GM23338 (cell line): ENCODE data around the gene FAM20A. TPM values are rescaled to one million over a fixed set of nuclear protein-coding genes. Genes with fewer than 3 reads are reported as not detected.

ENCODE experiments used
- ATAC-seq: fragments of 200-7000 bp; cut with Tn5 transposase; 3 replicates; pipeline ENCODE4 v1.9.1; 2020
- DNase-seq: peaks from one replicate; pipeline ENCODE4 v3.0.0-alpha.2; 2015; ENCODE audit warnings: low spot score
- H2AFZ ChIP-seq: fragments of 200-600 bp; sonication (generic); 2 replicates; pipeline ENCODE4 v1.8.0; 2016; ENCODE audit warnings: antibody characterized with exemption, mild to moderate bottlenecking, moderate library complexity
- H3F3A ChIP-seq: fragments of 200-600 bp; sonication (generic); replicated peaks from 2 replicates; pipeline ENCODE4 v1.8.0; 2017; ENCODE audit warnings: antibody characterized with exemption, mixed run types, low read depth
- H3K27ac ChIP-seq: fragments of 200-600 bp; sonication (generic); 2 replicates; pipeline ENCODE4 v1.6.1; 2016; ENCODE audit warnings: low read depth
- H3K27me3 ChIP-seq: fragments of 200-600 bp; sonication (generic); 2 replicates; pipeline ENCODE4 v1.8.0; 2016; ENCODE audit warnings: mild to moderate bottlenecking, mixed run types, moderate library complexity; ENCODE audit not compliant: insufficient read depth
- H3K36me3 ChIP-seq: fragments of 200-600 bp; sonication (generic); 2 replicates; pipeline ENCODE4 v1.8.0; 2016; ENCODE audit warnings: mild to moderate bottlenecking; ENCODE audit not compliant: insufficient read depth
- H3K4me1 ChIP-seq: fragments of 200-600 bp; sonication (generic); 2 replicates; pipeline ENCODE4 v1.8.0; 2016; ENCODE audit warnings: mild to moderate bottlenecking, moderate library complexity; ENCODE audit not compliant: insufficient read depth
- H3K4me2 ChIP-seq: fragments of 200-600 bp; sonication (generic); 2 replicates; pipeline ENCODE4 v1.7.1; 2017; ENCODE audit warnings: mixed run types
- H3K4me3 ChIP-seq: fragments of 200-600 bp; sonication (generic); 2 replicates; pipeline ENCODE4 v1.6.1; 2016; ENCODE audit warnings: mixed run types
- H3K79me2 ChIP-seq: fragments of 200-600 bp; sonication (generic); replicated peaks from 2 replicates; pipeline ENCODE4 v1.8.0; 2017; ENCODE audit warnings: mild to moderate bottlenecking; ENCODE audit not compliant: insufficient read depth
- H3K9me2 ChIP-seq: fragments of 200-600 bp; sonication (generic); 2 replicates; pipeline ENCODE4 v1.8.0; 2017; ENCODE audit not compliant: insufficient read depth
- H4K20me1 ChIP-seq: fragments of 200-600 bp; sonication (generic); replicated peaks from 2 replicates; pipeline ENCODE4 v1.8.0; 2017; ENCODE audit warnings: mild to moderate bottlenecking; ENCODE audit not compliant: insufficient read depth
- H3K27ac Mint-ChIP-seq: 2 replicates; pipeline ENCODE4 v1.8.0; 2020; ENCODE audit warnings: inconsistent platforms, mild to moderate bottlenecking, moderate library complexity, mixed read lengths
- H3K27me3 Mint-ChIP-seq: 3 replicates; pipeline ENCODE4 v1.8.0; 2022; ENCODE audit warnings: low read depth, mild to moderate bottlenecking, moderate library complexity, mixed read lengths, inconsistent platforms; ENCODE audit not compliant: insufficient read depth, poor library complexity
- H3K36me3 Mint-ChIP-seq: 3 replicates; pipeline ENCODE4 v1.8.0; 2021; ENCODE audit warnings: low read depth, mild to moderate bottlenecking, inconsistent platforms, moderate library complexity, mixed read lengths
- H3K4me1 Mint-ChIP-seq: 3 replicates; pipeline ENCODE4 v1.8.0; 2020; ENCODE audit warnings: mild to moderate bottlenecking, inconsistent platforms, mixed read lengths
- H3K4me3 Mint-ChIP-seq: 3 replicates; pipeline ENCODE4 v1.8.0; 2021; ENCODE audit warnings: moderate library complexity, mild to moderate bottlenecking, inconsistent platforms, mixed read lengths
- H3K9me3 Mint-ChIP-seq: 3 replicates; pipeline ENCODE4 v1.8.0; 2020; ENCODE audit warnings: moderate library complexity, mild to moderate bottlenecking, inconsistent platforms, mixed read lengths
- CREB1 ChIP-seq: fragments of 250-450 bp; sonication (Bioruptor Pico); IDR thresholded peaks from 2 replicates; pipeline ENCODE4 v1.5.0; 2020; ENCODE audit warnings: low read depth, mild to moderate bottlenecking, moderate library complexity
- EZH2 ChIP-seq: fragments of 200-600 bp; sonication (generic); IDR thresholded peaks from one replicate; pipeline ENCODE4 v1.8.0; 2017; ENCODE audit warnings: antibody characterized with exemption, mild to moderate bottlenecking, low read depth; ENCODE audit not compliant: unreplicated experiment
- EZH2phosphoT487 ChIP-seq: fragments of 200-600 bp; sonication (generic); IDR thresholded peaks from one replicate; pipeline ENCODE4 v1.8.1; 2018; ENCODE audit warnings: antibody characterized with exemption; ENCODE audit not compliant: unreplicated experiment
- JUNB ChIP-seq: IDR thresholded peaks from one replicate; pipeline ENCODE4 v1.6.1; 2016; ENCODE audit warnings: antibody characterized with exemption; ENCODE audit not compliant: unreplicated experiment
- NANOG ChIP-seq: IDR thresholded peaks from 2 replicates; pipeline ENCODE4 v1.6.1; 2016; ENCODE audit warnings: antibody characterized with exemption, borderline replicate concordance
- POLR2AphosphoS5 ChIP-seq: IDR thresholded peaks from 2 replicates; pipeline ENCODE4 v1.6.1; 2016; ENCODE audit warnings: antibody characterized with exemption, low read depth
- STAT1 ChIP-seq: IDR thresholded peaks from one replicate; pipeline ENCODE4 v1.6.1; 2016; ENCODE audit warnings: antibody characterized with exemption; ENCODE audit not compliant: unreplicated experiment
- ZNF114 ChIP-seq: fragments of 250-450 bp; sonication (Bioruptor Pico); IDR thresholded peaks from 2 replicates; pipeline ENCODE4 v1.5.0; 2020; ENCODE audit warnings: mild to moderate bottlenecking, moderate library complexity
- ZNF331 ChIP-seq: fragments of 250-450 bp; sonication (Bioruptor Pico); IDR thresholded peaks from 2 replicates; pipeline ENCODE4 v1.5.0; 2020; ENCODE audit warnings: low read depth, mild to moderate bottlenecking, moderate library complexity
- polyA plus RNA-seq: library from polyadenylated mRNA; unstranded; fragments of >200 nt; fragmentation: Nextera tagmentation; extraction: Ambion mirVana; gene quantifications from 2 replicates; pipeline ENCODE4 v1.2.1, GENCODE V29; 2016
- total RNA-seq: library from RNA; depleted of rRNA; stranded (reverse); fragments of >200 nt; shearing (Covaris generic); gene quantifications from 2 replicates; pipeline ENCODE4 v1.2.3, GENCODE V29; 2014
- TF ChIP-seq, protein P1 (sequence below): IDR thresholded peaks from 2 replicates; pipeline ENCODE4 v1.6.1; 2016; ENCODE audit warnings: antibody characterized with exemption
- TF ChIP-seq, protein P2 (sequence below): fragments of 250-450 bp; sonication (Bioruptor Pico); IDR thresholded peaks from 2 replicates; pipeline ENCODE4 v1.5.0; 2020; ENCODE audit warnings: mild to moderate bottlenecking, moderate library complexity
- TF ChIP-seq, protein P3 (sequence below), 2 experiments: fragments of 200-600 bp in 1 of 2; sonication (generic) in 1 of 2; conservative IDR thresholded peaks; 2 replicates each; pipeline versions ENCODE4 v1.5.1 to v1.6.1; 2016 to 2017; ENCODE audit warnings: antibody characterized with exemption in 2 of 2, low read depth in 2 of 2, mild to moderate bottlenecking in 2 of 2, moderate library complexity in 1 of 2
- TF ChIP-seq, protein P4 (sequence below): IDR thresholded peaks from one replicate; pipeline ENCODE4 v1.6.1; 2018; ENCODE audit warnings: antibody characterized with exemption; ENCODE audit not compliant: unreplicated experiment

FAM20A gene
- total and polyA plus RNA-seq, 2 experiments from 2014 or later: 1.3 to 1.6 TPM

DNA sequence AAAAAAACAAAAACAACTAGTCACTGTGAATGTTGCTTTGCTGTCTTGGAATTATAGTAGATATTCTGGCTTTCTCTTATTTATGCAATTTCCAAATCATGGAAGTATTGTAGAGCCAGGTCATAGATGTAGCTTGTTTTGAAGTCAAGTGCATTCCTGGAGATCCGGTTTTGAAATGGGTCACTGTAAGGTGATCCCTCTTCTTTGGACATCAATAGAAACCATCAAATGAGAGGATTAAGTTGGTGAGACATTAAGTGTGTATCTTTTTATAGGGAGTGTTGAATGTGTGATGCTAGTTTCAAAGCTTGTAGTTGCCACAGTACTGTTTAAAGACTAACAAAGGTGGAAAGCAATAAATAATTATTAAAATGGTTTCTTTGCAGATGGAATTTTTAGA lies 84.4 kb downstream of the FAM20A start:
- no peak overlapping the region for H2AFZ ChIP-seq
- peaks cover 56% of the 10 kb centered on the region for H3K36me3 Mint-ChIP-seq
- H3K4me1 ChIP-seq: peaks cover 14% of the 10 kb centered on the region
- H4K20me1 ChIP-seq: peaks cover 18% of the 10 kb centered on the region
- H3K4me3 ChIP-seq: no peak overlapping the region
- H3K9me2 ChIP-seq: no peaks in the 10 kb centered on the region
- no peaks in the 10 kb centered on the region for H3K27me3 ChIP-seq
- H3K79me2 ChIP-seq: peaks cover 91% of the 10 kb centered on the region
- no peak overlapping the region for H3K27ac ChIP-seq
- no peak overlapping the region for H3K4me2 ChIP-seq
- H3K4me3 Mint-ChIP-seq: no peak overlapping the region
- no peaks in the 10 kb centered on the region for H3F3A ChIP-seq
- ATAC-seq: no peak
- H3K9me3 Mint-ChIP-seq: peaks cover 27% of the 10 kb centered on the region
- H3K27me3 Mint-ChIP-seq: peaks cover 5% of the 10 kb centered on the region
- no peak overlapping the region for H3K27ac Mint-ChIP-seq
- peaks cover 22% of the 10 kb centered on the region for H3K4me1 Mint-ChIP-seq
- H3K36me3 ChIP-seq: peaks cover 38% of the 10 kb centered on the region; the same call in 1 of the 2 replicates
- TF ChIP-seq EZH2phosphoT487 (no peak), ZNF114 (CRISPR knock-in tag) (no peak), STAT1 (no peak), EZH2 (no peak), JUNB (no peak), ZNF331 (CRISPR knock-in tag) (no peak), CREB1 (CRISPR knock-in tag) (no peak), POLR2AphosphoS5 (no peak), NANOG (no peak)
- TF ChIP-seq, protein P1, sequence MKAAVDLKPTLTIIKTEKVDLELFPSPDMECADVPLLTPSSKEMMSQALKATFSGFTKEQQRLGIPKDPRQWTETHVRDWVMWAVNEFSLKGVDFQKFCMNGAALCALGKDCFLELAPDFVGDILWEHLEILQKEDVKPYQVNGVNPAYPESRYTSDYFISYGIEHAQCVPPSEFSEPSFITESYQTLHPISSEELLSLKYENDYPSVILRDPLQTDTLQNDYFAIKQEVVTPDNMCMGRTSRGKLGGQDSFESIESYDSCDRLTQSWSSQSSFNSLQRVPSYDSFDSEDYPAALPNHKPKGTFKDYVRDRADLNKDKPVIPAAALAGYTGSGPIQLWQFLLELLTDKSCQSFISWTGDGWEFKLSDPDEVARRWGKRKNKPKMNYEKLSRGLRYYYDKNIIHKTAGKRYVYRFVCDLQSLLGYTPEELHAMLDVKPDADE: no peak
- TF ChIP-seq, protein P2, sequence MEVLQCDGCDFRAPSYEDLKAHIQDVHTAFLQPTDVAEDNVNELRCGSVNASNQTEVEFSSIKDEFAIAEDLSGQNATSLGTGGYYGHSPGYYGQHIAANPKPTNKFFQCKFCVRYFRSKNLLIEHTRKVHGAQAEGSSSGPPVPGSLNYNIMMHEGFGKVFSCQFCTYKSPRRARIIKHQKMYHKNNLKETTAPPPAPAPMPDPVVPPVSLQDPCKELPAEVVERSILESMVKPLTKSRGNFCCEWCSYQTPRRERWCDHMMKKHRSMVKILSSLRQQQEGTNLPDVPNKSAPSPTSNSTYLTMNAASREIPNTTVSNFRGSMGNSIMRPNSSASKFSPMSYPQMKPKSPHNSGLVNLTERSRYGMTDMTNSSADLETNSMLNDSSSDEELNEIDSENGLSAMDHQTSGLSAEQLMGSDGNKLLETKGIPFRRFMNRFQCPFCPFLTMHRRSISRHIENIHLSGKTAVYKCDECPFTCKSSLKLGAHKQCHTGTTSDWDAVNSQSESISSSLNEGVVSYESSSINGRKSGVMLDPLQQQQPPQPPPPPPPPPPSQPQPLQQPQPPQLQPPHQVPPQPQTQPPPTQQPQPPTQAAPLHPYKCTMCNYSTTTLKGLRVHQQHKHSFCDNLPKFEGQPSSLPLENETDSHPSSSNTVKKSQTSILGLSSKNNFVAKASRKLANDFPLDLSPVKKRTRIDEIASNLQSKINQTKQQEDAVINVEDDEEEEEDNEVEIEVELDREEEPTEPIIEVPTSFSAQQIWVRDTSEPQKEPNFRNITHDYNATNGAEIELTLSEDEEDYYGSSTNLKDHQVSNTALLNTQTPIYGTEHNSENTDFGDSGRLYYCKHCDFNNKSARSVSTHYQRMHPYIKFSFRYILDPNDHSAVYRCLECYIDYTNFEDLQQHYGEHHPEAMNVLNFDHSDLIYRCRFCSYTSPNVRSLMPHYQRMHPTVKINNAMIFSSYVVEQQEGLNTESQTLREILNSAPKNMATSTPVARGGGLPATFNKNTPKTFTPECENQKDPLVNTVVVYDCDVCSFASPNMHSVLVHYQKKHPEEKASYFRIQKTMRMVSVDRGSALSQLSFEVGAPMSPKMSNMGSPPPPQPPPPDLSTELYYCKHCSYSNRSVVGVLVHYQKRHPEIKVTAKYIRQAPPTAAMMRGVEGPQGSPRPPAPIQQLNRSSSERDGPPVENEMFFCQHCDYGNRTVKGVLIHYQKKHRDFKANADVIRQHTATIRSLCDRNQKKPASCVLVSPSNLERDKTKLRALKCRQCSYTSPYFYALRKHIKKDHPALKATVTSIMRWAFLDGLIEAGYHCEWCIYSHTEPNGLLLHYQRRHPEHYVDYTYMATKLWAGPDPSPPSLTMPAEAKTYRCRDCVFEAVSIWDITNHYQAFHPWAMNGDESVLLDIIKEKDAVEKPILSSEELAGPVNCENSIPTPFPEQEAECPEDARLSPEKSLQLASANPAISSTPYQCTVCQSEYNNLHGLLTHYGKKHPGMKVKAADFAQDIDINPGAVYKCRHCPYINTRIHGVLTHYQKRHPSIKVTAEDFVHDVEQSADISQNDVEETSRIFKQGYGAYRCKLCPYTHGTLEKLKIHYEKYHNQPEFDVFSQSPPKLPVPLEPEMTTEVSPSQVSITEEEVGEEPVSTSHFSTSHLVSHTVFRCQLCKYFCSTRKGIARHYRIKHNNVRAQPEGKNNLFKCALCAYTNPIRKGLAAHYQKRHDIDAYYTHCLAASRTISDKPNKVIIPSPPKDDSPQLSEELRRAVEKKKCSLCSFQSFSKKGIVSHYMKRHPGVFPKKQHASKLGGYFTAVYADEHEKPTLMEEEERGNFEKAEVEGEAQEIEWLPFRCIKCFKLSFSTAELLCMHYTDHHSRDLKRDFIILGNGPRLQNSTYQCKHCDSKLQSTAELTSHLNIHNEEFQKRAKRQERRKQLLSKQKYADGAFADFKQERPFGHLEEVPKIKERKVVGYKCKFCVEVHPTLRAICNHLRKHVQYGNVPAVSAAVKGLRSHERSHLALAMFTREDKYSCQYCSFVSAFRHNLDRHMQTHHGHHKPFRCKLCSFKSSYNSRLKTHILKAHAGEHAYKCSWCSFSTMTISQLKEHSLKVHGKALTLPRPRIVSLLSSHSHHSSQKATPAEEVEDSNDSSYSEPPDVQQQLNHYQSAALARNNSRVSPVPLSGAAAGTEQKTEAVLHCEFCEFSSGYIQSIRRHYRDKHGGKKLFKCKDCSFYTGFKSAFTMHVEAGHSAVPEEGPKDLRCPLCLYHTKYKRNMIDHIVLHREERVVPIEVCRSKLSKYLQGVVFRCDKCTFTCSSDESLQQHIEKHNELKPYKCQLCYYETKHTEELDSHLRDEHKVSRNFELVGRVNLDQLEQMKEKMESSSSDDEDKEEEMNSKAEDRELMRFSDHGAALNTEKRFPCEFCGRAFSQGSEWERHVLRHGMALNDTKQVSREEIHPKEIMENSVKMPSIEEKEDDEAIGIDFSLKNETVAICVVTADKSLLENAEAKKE (CRISPR knock-in tag): no peak
- TF ChIP-seq, protein P3, sequence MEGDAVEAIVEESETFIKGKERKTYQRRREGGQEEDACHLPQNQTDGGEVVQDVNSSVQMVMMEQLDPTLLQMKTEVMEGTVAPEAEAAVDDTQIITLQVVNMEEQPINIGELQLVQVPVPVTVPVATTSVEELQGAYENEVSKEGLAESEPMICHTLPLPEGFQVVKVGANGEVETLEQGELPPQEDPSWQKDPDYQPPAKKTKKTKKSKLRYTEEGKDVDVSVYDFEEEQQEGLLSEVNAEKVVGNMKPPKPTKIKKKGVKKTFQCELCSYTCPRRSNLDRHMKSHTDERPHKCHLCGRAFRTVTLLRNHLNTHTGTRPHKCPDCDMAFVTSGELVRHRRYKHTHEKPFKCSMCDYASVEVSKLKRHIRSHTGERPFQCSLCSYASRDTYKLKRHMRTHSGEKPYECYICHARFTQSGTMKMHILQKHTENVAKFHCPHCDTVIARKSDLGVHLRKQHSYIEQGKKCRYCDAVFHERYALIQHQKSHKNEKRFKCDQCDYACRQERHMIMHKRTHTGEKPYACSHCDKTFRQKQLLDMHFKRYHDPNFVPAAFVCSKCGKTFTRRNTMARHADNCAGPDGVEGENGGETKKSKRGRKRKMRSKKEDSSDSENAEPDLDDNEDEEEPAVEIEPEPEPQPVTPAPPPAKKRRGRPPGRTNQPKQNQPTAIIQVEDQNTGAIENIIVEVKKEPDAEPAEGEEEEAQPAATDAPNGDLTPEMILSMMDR (conservative IDR thresholded peaks at IDR 0.05; ENCODE audit: low read depth in 2 of 2): no peak
- TF ChIP-seq, protein P4, sequence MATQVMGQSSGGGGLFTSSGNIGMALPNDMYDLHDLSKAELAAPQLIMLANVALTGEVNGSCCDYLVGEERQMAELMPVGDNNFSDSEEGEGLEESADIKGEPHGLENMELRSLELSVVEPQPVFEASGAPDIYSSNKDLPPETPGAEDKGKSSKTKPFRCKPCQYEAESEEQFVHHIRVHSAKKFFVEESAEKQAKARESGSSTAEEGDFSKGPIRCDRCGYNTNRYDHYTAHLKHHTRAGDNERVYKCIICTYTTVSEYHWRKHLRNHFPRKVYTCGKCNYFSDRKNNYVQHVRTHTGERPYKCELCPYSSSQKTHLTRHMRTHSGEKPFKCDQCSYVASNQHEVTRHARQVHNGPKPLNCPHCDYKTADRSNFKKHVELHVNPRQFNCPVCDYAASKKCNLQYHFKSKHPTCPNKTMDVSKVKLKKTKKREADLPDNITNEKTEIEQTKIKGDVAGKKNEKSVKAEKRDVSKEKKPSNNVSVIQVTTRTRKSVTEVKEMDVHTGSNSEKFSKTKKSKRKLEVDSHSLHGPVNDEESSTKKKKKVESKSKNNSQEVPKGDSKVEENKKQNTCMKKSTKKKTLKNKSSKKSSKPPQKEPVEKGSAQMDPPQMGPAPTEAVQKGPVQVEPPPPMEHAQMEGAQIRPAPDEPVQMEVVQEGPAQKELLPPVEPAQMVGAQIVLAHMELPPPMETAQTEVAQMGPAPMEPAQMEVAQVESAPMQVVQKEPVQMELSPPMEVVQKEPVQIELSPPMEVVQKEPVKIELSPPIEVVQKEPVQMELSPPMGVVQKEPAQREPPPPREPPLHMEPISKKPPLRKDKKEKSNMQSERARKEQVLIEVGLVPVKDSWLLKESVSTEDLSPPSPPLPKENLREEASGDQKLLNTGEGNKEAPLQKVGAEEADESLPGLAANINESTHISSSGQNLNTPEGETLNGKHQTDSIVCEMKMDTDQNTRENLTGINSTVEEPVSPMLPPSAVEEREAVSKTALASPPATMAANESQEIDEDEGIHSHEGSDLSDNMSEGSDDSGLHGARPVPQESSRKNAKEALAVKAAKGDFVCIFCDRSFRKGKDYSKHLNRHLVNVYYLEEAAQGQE: no peak
- DNase-seq: no peak
